HepG2 (cell line): Measurements from ENCODE around the gene USP9Y. TPM values are rescaled to one million over a fixed set of nuclear protein-coding genes. Genes with fewer than 3 reads are reported as not detected.

ENCODE experiments used
- ATF1 ChIP-seq: IDR thresholded peaks from 2 replicates; pipeline ENCODE4 v1.6.1; 2016; ENCODE audit warnings: mild to moderate bottlenecking, control low read depth
- CAMTA2 ChIP-seq: sonication (generic); formaldehyde crosslinking; IDR thresholded peaks from 2 replicates; pipeline ENCODE4 v1.4.0; 2020; ENCODE audit warnings: mild to moderate bottlenecking, missing genetic modification reagents, borderline replicate concordance
- CBFB ChIP-seq: sonication (generic); formaldehyde crosslinking; IDR thresholded peaks from 2 replicates; pipeline ENCODE4 v1.4.0; 2020; ENCODE audit warnings: missing genetic modification reagents
- CBX2 ChIP-seq, 2 experiments: fragments of 200-600 bp in 1 of 2; sonication (generic); formaldehyde crosslinking in 1 of 2; IDR thresholded peaks; 2 replicates each; pipeline versions ENCODE4 v1.7.0 to v1.8.1; 2018 to 2022; ENCODE audit warnings: low read depth in 2 of 2, low read length in 1 of 2, mild to moderate bottlenecking in 1 of 2, missing genetic modification reagents in 1 of 2
- CCDC6 ChIP-seq: sonication (generic); formaldehyde crosslinking; IDR thresholded peaks from 2 replicates; pipeline ENCODE4 v1.8.1; 2022; ENCODE audit warnings: mild to moderate bottlenecking, missing genetic modification reagents, moderate library complexity
- CHCHD3 ChIP-seq: sonication (generic); formaldehyde crosslinking; IDR thresholded peaks from 2 replicates; pipeline ENCODE4 v1.8.0; 2022; ENCODE audit warnings: mild to moderate bottlenecking, missing genetic modification reagents, moderate library complexity
- CREM ChIP-seq, 2 experiments: sonication (generic) in 1 of 2; formaldehyde crosslinking in 1 of 2; IDR thresholded peaks; 2 replicates each; pipeline versions ENCODE4 v1.4.0 to v1.6.1; 2016 to 2020; ENCODE audit warnings: antibody characterized with exemption in 1 of 2, mild to moderate bottlenecking in 1 of 2, missing genetic modification reagents in 1 of 2
- ELF1 ChIP-seq: sonication (generic); formaldehyde crosslinking; IDR thresholded peaks from 2 replicates; pipeline ENCODE4 v1.4.0; 2020; ENCODE audit warnings: missing genetic modification reagents
- FOXM1 ChIP-seq: sonication (generic); formaldehyde crosslinking; IDR thresholded peaks from 2 replicates; pipeline ENCODE4 v1.5.0; 2020; ENCODE audit warnings: missing genetic modification reagents
- KDM5A ChIP-seq: fragments of 200-600 bp; sonication (generic); IDR thresholded peaks from 2 replicates; pipeline ENCODE4 v1.7.0; 2018; ENCODE audit warnings: antibody characterized with exemption, mild to moderate bottlenecking, low read length, borderline replicate concordance
- KDM6A ChIP-seq: IDR thresholded peaks from 2 replicates; pipeline ENCODE4 v1.6.1; 2016; ENCODE audit warnings: low read depth
- KMT2B ChIP-seq: IDR thresholded peaks from 2 replicates; pipeline ENCODE4 v1.6.1; 2016; ENCODE audit warnings: missing genetic modification reagents, missing compliant biosample characterization
- LBX2 ChIP-seq: sonication (generic); formaldehyde crosslinking; IDR thresholded peaks from 2 replicates; pipeline ENCODE4 v1.5.0; 2020; ENCODE audit warnings: missing genetic modification reagents, mild to moderate bottlenecking, borderline replicate concordance
- MAFG ChIP-seq: sonication (generic); formaldehyde crosslinking; IDR thresholded peaks from 2 replicates; pipeline ENCODE4 v1.5.1; 2020; ENCODE audit warnings: mild to moderate bottlenecking, missing genetic modification reagents
- MEIS1 ChIP-seq: sonication (generic); formaldehyde crosslinking; IDR thresholded peaks from 2 replicates; pipeline ENCODE4 v1.9.0; 2021; ENCODE audit warnings: mild to moderate bottlenecking, missing genetic modification reagents, moderate library complexity, borderline replicate concordance
- MXI1 ChIP-seq: IDR thresholded peaks from 3 replicates; pipeline ENCODE4 v1.6.1; 2012; ENCODE audit warnings: low read depth, low read length, inconsistent platforms, borderline replicate concordance
- ONECUT2 ChIP-seq: sonication (generic); formaldehyde crosslinking; IDR thresholded peaks from 2 replicates; pipeline ENCODE4 v1.4.0; 2020; ENCODE audit warnings: missing genetic modification reagents
- RBFOX2 ChIP-seq: fragments of 200-400 bp; formaldehyde crosslinking; IDR thresholded peaks from 2 replicates; pipeline ENCODE4 v1.6.1; 2017; ENCODE audit warnings: low read depth, mild to moderate bottlenecking, low read length
- SRSF1 ChIP-seq: fragments of 200-400 bp; formaldehyde crosslinking; optimal IDR thresholded peaks from 2 replicates; pipeline ENCODE3; 2017; ENCODE audit warnings: mild to moderate bottlenecking, low read depth, low read length, moderate library complexity
- TAF1 ChIP-seq: sonication (generic); formaldehyde crosslinking; IDR thresholded peaks from 2 replicates; pipeline ENCODE4 v1.4.0; 2020; ENCODE audit warnings: missing genetic modification reagents
- THAP9 ChIP-seq: sonication (generic); formaldehyde crosslinking; IDR thresholded peaks from 2 replicates; pipeline ENCODE4; 2020; ENCODE audit warnings: missing genetic modification reagents, mild to moderate bottlenecking, borderline replicate concordance
- ZBTB21 ChIP-seq: sonication (generic); formaldehyde crosslinking; IDR thresholded peaks from 2 replicates; pipeline ENCODE4 v1.4.0; 2020; ENCODE audit warnings: missing genetic modification reagents
- ZFYVE20 ChIP-seq: sonication (generic); formaldehyde crosslinking; IDR thresholded peaks from 2 replicates; pipeline ENCODE4 v1.8.0; 2023; ENCODE audit warnings: low read depth, mild to moderate bottlenecking, moderate library complexity, missing genetic modification reagents, borderline replicate concordance
- ZKSCAN1 ChIP-seq: fragments of 150-350 bp; IDR thresholded peaks from 2 replicates; pipeline ENCODE4 v1.6.1; 2014; ENCODE audit warnings: low read length
- ZNF256 ChIP-seq: sonication (generic); formaldehyde crosslinking; conservative IDR thresholded peaks from 2 replicates; pipeline ENCODE4 v1.4.0; 2020; ENCODE audit warnings: missing genetic modification reagents
- ZNF367 ChIP-seq: sonication (generic); formaldehyde crosslinking; IDR thresholded peaks from 2 replicates; pipeline ENCODE4 v1.4.0; 2020; ENCODE audit warnings: missing genetic modification reagents, borderline replicate concordance
- ZNF432 ChIP-seq: sonication (generic); formaldehyde crosslinking; IDR thresholded peaks from 2 replicates; pipeline ENCODE4 v1.5.0; 2020; ENCODE audit warnings: missing genetic modification reagents, mild to moderate bottlenecking, borderline replicate concordance
- ZNF564 ChIP-seq: sonication (generic); formaldehyde crosslinking; IDR thresholded peaks from 2 replicates; pipeline ENCODE4 v1.8.1; 2023; ENCODE audit warnings: mild to moderate bottlenecking, missing genetic modification reagents
- polyA plus RNA-seq, 8 experiments: library from polyadenylated mRNA; depleted of rRNA in 3 of 8; stranded (reverse) in 7 of 8; unstranded in 1 of 8; fragments of >200 nt; fragmentation: Illumina TruSeq in 4 of 8; extraction: Trizol in 4 of 8; gene quantifications; 2 replicates each; pipeline versions ENCODE4 v1.2.1 to v1.2.3, GENCODE V29; 2011 to 2016; ENCODE audit warnings: low read depth in 4 of 8, missing spikeins in 1 of 8, mixed read lengths in 1 of 8; ENCODE audit not compliant: insufficient read depth in 1 of 8
- total RNA-seq, 5 experiments: library from RNA; depleted of rRNA; stranded (reverse); fragments of >200 nt; fragmentation: Illumina TruSeq; extraction: Trizol; gene quantifications; 2 replicates each; pipeline ENCODE4 v1.2.3, GENCODE V29; 2016; ENCODE audit warnings: low read depth in 1 of 5

The USP9Y gene
- total and polyA plus RNA-seq, 2 of the 13 experiments (the other 11 are each of a cell fraction or from before 2014, with no cell fraction given): 14.6 to 41.9 TPM

DNA sequence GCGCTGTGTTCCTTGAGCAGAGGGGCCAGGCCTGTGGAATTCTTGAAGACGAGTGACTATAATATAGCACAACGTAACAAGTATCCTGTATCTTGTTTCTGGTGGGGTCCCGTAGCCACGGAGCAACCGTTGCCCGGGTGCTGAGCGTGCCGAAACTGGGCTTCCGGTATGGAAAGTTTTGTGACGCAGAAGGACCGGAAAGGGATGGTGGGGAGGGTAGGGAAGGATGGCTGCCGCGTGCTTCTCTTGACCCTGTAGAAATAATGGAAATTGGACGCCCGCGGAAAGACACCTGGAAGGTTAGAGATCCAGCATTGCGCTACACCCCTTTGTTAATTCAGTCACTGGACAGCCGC lies 204.5 kb downstream of the USP9Y start (continued):
- TF ChIP-seq CHCHD3 (CRISPR knock-in tag) (no peak), KDM5A (peak; percentile 47; the same call in 1 of the 2 replicates), FOXM1 (CRISPR knock-in tag) (no peak), ZNF256 (CRISPR knock-in tag) (no peak), ONECUT2 (CRISPR knock-in tag) (no peak), MAFG (CRISPR knock-in tag) (no peak), KMT2B (0 out of 2 replicates have a peak, but pooled peaks have one; percentile 16), CAMTA2 (CRISPR knock-in tag) (no peak), MXI1 (peak; percentile 65; the same call in 1 of the 3 replicates), KDM6A (CRISPR knock-in tag) (no peak), CREM (IDR thresholded peaks at IDR 0.05) (no peak), CREM (CRISPR knock-in tag; IDR thresholded peaks at IDR 0.05) (no peak), ELF1 (CRISPR knock-in tag) (0 out of 2 replicates have a peak, but pooled peaks have one; percentile 31), THAP9 (CRISPR knock-in tag) (no peak), ZFYVE20 (CRISPR knock-in tag) (no peak), ZBTB21 (CRISPR knock-in tag) (no peak), ZKSCAN1 (no peak), CCDC6 (CRISPR knock-in tag) (no peak), LBX2 (CRISPR knock-in tag) (no peak), SRSF1 (no peak), CBFB (CRISPR knock-in tag) (no peak), MEIS1 (CRISPR knock-in tag) (no peak), ATF1 (no peak), RBFOX2 (no peak), TAF1 (CRISPR knock-in tag) (peak; percentile 10; the same call in 1 of the 2 replicates), ZNF432 (CRISPR knock-in tag) (no peak), ZNF367 (CRISPR knock-in tag) (no peak), CBX2 (IDR thresholded peaks at IDR 0.05; ENCODE audit: low read depth, low read length) (no peak), CBX2 (CRISPR knock-in tag; IDR thresholded peaks at IDR 0.05; ENCODE audit: low read depth) (no peak), ZNF564 (CRISPR knock-in tag) (no peak)
